Raji (cell line): ENCODE data around the gene KBTBD13.

Source experiments
- POLR2A ChIP-seq: IDR thresholded peaks from 2 replicates; pipeline ENCODE4 v1.6.1; 2011; ENCODE audit warnings: low read depth, low read length, control low read depth; ENCODE audit not compliant: insufficient read depth

Gene KBTBD13

GRCh38 chr15:65089206-65089824 is 12.8 kb downstream of the KBTBD13 start:
- no peak for TF ChIP-seq POLR2A

DNA sequence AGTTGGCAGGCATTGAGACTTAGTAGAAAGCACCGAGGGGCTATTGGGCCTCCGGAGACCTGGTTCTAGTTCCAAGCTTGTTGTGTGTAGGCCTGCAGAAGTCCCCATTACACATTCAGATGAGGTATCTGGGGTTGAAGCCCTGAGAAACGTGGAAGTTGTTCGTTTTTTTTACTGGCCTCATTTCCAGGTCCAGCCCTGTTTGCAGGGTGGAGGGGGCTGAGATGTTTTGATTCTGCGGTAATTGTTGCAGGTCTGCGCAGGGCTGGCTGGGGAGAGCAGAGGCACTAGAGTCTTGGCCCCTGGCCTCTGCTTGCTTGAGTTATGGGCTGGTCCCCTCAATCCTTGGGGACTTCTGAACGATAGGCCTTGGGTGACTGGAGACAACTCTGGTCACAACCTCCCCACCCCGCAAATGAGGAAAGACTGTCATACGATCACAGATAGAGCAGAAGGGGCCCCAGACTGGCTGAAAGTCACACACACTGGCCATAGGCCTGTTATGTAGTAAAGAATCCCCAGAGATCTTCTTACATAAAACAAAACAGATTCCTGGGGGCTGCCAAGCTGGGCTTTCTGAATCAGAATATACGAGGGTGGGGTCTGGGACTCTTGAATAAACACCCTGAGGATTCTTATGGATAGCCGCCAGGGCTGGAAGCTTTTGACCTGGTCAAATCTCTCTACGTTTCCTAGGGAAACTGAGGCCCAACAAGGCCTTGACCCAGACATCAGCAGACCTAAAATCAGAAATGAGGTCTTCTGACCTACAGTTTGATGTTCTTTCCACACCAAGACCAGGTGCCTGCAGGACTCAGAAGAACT is 15.6 kb downstream of the KBTBD13 start:
- TF ChIP-seq POLR2A = no peak

DNA sequence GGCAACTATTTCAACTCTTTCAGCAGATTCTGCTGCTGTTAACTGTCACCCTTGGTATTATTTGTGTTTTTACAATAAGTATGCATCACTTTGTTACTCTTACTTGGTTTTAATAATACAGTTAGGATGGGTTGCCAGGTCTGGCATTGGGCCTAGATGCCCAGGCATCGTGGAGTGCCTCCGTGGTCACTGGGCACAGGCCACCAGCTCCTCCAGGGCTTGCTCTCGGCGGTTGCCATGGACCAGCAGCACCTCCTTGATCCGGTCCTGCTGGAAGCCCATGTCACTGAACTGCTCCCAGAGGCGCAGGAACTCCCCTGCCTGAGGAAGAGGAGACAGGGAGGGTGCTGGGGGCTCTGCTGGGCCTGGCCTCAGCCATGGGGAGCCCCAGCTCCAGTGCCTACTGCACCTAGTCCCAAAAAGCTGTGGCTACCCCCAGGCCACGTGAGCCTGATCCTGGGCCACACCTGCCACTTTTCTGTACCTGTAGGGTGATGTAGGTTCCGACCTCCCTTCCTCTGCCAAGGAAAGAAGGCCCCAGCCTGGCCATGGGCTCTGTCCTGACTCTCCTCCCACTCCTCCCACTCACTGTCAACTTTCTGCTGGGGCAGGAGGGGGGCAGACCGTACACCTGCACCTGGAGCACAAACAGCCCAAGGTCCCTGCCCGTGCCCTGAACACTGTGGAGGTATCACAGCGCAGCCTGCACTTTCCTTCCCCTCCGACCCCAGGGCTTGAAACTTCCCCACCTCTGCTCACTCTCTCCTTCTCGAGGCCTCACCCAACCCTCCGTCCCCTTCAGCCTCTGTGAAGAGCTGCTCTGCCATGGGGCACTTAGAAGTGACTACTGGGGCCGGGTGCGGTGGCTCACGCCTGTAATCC is 16.6 kb downstream of the KBTBD13 start:
- TF ChIP-seq POLR2A = no peak

- no peak for TF ChIP-seq POLR2A
Observed at GRCh38 chr15:65094294-65094995, 17.9 kb downstream of the KBTBD13 start.

DNA sequence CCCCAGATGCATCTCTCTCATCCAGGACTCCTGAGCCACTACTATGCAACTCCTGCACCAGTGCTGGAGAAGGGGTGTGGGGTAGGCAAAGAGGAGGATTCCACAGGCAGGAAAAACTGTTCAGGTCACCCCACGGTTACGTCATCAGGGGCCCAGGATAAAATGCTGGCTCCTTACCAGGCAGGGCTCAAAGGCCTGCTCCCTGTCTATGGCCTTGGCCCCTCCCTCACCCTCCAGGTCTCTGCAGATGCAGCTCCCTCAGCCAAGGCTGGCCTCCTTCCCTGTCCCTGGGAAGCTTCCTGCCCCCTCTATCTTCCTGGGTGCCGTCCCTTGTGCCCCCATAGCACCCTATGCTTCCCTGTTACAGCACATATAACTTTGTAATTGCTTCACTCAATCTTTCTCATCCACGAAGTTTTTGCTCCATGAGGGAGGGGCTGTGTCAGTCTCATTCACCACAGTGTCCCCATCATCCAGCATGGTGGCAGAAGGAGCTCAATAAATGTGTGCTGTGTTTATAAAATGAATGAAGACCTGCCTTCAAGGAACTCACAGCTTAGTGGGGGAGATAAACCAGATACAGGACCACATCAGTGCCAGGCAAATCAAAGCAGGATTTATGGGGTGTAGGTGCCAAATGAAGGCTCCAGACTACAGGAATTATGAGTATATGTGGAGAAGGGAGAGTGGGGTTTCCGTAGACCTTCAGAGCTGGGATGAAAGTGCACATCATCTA is 18.6 kb downstream of the KBTBD13 start:
- TF ChIP-seq POLR2A = no peak

GRCh38 chr15:65095747-65096104 is 19.2 kb downstream of the KBTBD13 start:
- no peak for TF ChIP-seq POLR2A

DNA sequence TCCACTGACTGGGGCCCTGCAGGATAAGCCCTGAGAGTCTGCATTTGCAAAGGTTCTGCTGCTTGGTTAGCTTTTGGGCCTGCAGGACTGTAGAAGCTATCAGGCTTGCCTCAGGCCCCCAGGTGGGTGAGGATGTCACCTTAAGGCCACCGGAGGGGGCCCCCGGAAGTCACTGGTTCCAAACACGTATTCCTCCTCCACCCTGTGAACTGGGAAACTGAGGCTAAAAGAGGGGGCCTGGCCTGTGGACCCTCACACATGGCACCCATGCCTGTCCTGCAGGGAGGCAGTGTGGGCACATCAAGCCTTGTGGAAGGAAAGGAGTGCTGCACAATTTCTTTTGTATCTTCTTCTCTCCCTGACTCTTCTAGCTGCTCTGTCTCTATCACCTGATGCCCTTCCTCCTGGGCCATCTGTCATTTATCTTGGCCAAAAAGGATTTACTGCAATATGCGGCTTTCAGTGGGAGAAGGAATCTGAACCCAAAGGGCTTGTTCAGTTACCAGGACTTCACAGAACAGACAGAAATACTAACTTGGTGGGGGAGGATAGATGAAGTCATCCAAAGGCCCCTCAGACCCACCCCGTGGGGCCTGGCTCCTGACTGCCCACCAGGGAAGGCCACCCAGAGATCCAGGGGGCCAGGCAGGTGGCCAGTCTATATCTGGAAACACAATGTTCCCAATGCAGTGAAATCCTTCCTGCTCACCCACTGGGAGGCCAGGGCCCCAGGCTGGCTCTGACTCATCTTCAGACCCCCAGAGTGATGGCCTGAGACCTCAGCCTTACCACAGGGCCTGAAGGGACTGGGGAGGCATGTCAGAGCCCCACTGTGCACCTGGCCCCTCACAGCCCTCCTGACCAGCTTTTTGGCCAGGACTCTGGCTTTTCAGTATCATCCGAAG is 20.2 kb downstream of the KBTBD13 start:
- TF ChIP-seq POLR2A = no peak

- no peak for TF ChIP-seq POLR2A
Observed at GRCh38 chr15:65097651-65098263, 21.2 kb downstream of the KBTBD13 start.

- TF ChIP-seq POLR2A = no peak
Observed at GRCh38 chr15:65099336-65099735, 22.8 kb downstream of the KBTBD13 start.

GRCh38 chr15:65100442-65100841 is 23.9 kb downstream of the KBTBD13 start:
- TF ChIP-seq POLR2A = no peak

GRCh38 chr15:65101411-65101890 is 24.9 kb downstream of the KBTBD13 start:
- no peak for TF ChIP-seq POLR2A

- no peak for TF ChIP-seq POLR2A
Observed at GRCh38 chr15:65101891-65102708, 25.6 kb downstream of the KBTBD13 start.
